H1 (cell line): ENCODE measurements around the gene DRAXIN. TPM values are rescaled to one million over a fixed set of nuclear protein-coding genes. Genes with fewer than 3 reads are reported as not detected.

Source experiments
- CTCF ChIA-PET: fragments of 300-600 bp; sonication (Branson Sonifier 250); formaldehyde crosslinking; loops from one replicate; lab custom pipeline; 2021; ENCODE audit not compliant: partially characterized antibody; lab: Charles Lee
- POLR2A ChIA-PET: fragments of 300-600 bp; sonication (Branson Sonifier 250); formaldehyde crosslinking; loops from one replicate; lab custom pipeline; 2021; ENCODE audit warnings: inconsistent platforms; ENCODE audit not compliant: partially characterized antibody; lab: Charles Lee
- DNase-seq, 2 experiments: peaks; one replicate each; pipeline versions ENCODE4 v3.0.0 to v3.0.0-alpha.2; 2010 to 2022; ENCODE audit warnings: low spot score in 2 of 2, low read depth in 1 of 2, mixed read lengths in 1 of 2
- FAIRE-seq: peaks from 2 replicates; lab custom pipeline; 2011; peaks lifted over from hg19 to GRCh38; lab: Jason Lieb, UNC
- H2AFZ ChIP-seq: 2 replicates; pipeline ENCODE4 v1.8.1; 2012; ENCODE audit warnings: low read length, inconsistent platforms
- H2AK5ac ChIP-seq: 2 replicates; pipeline ENCODE4 v1.6.1; 2013; ENCODE audit warnings: low read depth, low read length
- H2BK120ac ChIP-seq: replicated peaks from 2 replicates; pipeline ENCODE3; 2013; ENCODE audit warnings: low read depth, low read length, inconsistent platforms
- H2BK12ac ChIP-seq: 2 replicates; pipeline ENCODE4 v1.6.1; 2013; ENCODE audit warnings: low read depth, low read length
- H2BK15ac ChIP-seq: 2 replicates; pipeline ENCODE4 v1.6.1; 2013; ENCODE audit warnings: low read length
- H2BK20ac ChIP-seq: 2 replicates; pipeline ENCODE4 v1.6.1; 2013; ENCODE audit warnings: low read length
- H2BK5ac ChIP-seq: 2 replicates; pipeline ENCODE4 v1.6.1; 2013; ENCODE audit warnings: low read depth, low read length
- H3K14ac ChIP-seq: 2 replicates; pipeline ENCODE4 v1.6.1; 2013; ENCODE audit warnings: inconsistent platforms; ENCODE audit not compliant: insufficient read length
- H3K18ac ChIP-seq: 2 replicates; pipeline ENCODE4 v1.6.1; 2013; ENCODE audit warnings: low read length; ENCODE audit errors: extremely low read depth
- H3K23ac ChIP-seq: 2 replicates; pipeline ENCODE4 v1.6.1; 2013; ENCODE audit warnings: inconsistent platforms; ENCODE audit not compliant: insufficient read length
- H3K23me2 ChIP-seq: 2 replicates; pipeline ENCODE4 v1.6.1; 2013; ENCODE audit warnings: low read depth, low read length
- H3K27ac ChIP-seq: 2 replicates; pipeline ENCODE4 v1.6.1; 2011; ENCODE audit warnings: low read depth, low read length, inconsistent platforms
- H3K27me3 ChIP-seq, 4 experiments: replicated peaks in 1 of 4; 1 replicate in 1 of 4; 2 replicates in 3 of 4; pipeline versions ENCODE4 v1.6.1 to v1.8.1; 2011 to 2013; ENCODE audit warnings: low read length in 3 of 4, mild to moderate bottlenecking in 3 of 4, inconsistent platforms in 2 of 4, mixed read lengths in 2 of 4, moderate library complexity in 1 of 4; ENCODE audit not compliant: control insufficient read depth in 3 of 4, insufficient read depth in 3 of 4; ENCODE audit errors: extremely low read depth in 1 of 4
- H3K36me3 ChIP-seq, 4 experiments: 2 replicates each; pipeline versions ENCODE4 v1.6.1 to v1.8.1; 2011 to 2013; ENCODE audit warnings: mild to moderate bottlenecking in 4 of 4, low read length in 3 of 4, moderate library complexity in 2 of 4, control low read depth in 1 of 4, inconsistent platforms in 1 of 4; ENCODE audit not compliant: insufficient read depth in 4 of 4, control insufficient read depth in 2 of 4
- H3K4ac ChIP-seq: replicated peaks from 2 replicates; pipeline ENCODE3; 2013; ENCODE audit warnings: low read length, low read depth, mixed read lengths, inconsistent platforms; ENCODE audit not compliant: insufficient read length
- H3K4me1 ChIP-seq, 4 experiments: replicated peaks in 1 of 4; 1 replicate in 1 of 4; 2 replicates in 3 of 4; pipeline versions ENCODE4 v1.6.1 to v1.8.1; 2011 to 2013; ENCODE audit warnings: low read length in 3 of 4, inconsistent platforms in 2 of 4, mixed read lengths in 1 of 4; ENCODE audit not compliant: insufficient read depth in 4 of 4, control insufficient read depth in 3 of 4
- H3K4me2 ChIP-seq, 2 experiments: 2 replicates each; pipeline versions ENCODE4 v1.6.1 to v1.8.1; 2011 to 2013; ENCODE audit warnings: low read depth in 2 of 2, low read length in 2 of 2, control low read depth in 1 of 2, inconsistent platforms in 1 of 2, mild to moderate bottlenecking in 1 of 2; ENCODE audit not compliant: insufficient read depth in 1 of 2
- H3K4me3 ChIP-seq, 4 experiments: fragments of 200-600, 300-600 bp in 1 of 4; sonication (generic), shearing (Covaris generic), sonication (Bioruptor Twin) in 1 of 4; 2 replicates each; pipeline versions ENCODE4 v1.5.1 to v1.8.1; 2011 to 2016; ENCODE audit warnings: low read length in 4 of 4, low read depth in 3 of 4, control low read depth in 2 of 4, inconsistent platforms in 2 of 4, mild to moderate bottlenecking in 2 of 4, mixed read lengths in 1 of 4, moderate library complexity in 1 of 4; ENCODE audit not compliant: insufficient read depth in 2 of 4; ENCODE audit errors: extremely low read depth in 1 of 4
- H3K56ac ChIP-seq: replicated peaks from 2 replicates; pipeline ENCODE3; 2013; ENCODE audit warnings: low read depth, mild to moderate bottlenecking, mixed read lengths, low read length, inconsistent platforms; ENCODE audit not compliant: insufficient read length
- H3K79me1 ChIP-seq: 2 replicates; pipeline ENCODE4 v1.6.1; 2013; ENCODE audit warnings: low read depth, low read length, control low read depth
- H3K79me2 ChIP-seq, 2 experiments: 2 replicates each; pipeline versions ENCODE4 v1.6.1 to v1.8.1; 2012 to 2013; ENCODE audit warnings: low read length in 2 of 2, mild to moderate bottlenecking in 2 of 2, inconsistent platforms in 1 of 2; ENCODE audit not compliant: insufficient read depth in 2 of 2, control insufficient read depth in 1 of 2
- H3K9ac ChIP-seq, 4 experiments: replicated peaks in 1 of 4; 1 replicate in 1 of 4; 2 replicates in 3 of 4; pipeline versions ENCODE4 v1.6.1 to v1.8.1; 2011 to 2013; ENCODE audit warnings: low read depth in 3 of 4, low read length in 3 of 4, control low read depth in 2 of 4, mild to moderate bottlenecking in 2 of 4, moderate library complexity in 2 of 4, inconsistent platforms in 1 of 4; ENCODE audit errors: extremely low read depth in 1 of 4
- H3K9me3 ChIP-seq, 2 experiments: 2 replicates each; pipeline versions ENCODE4 v1.6.1 to v1.8.1; 2012 to 2013; ENCODE audit warnings: mild to moderate bottlenecking in 2 of 2, moderate library complexity in 2 of 2, control low read depth in 1 of 2, inconsistent platforms in 1 of 2, low read depth in 1 of 2, low read length in 1 of 2, mixed read lengths in 1 of 2; ENCODE audit not compliant: insufficient read depth in 2 of 2
- H4K20me1 ChIP-seq, 2 experiments: replicated peaks in 1 of 2; 2 replicates each; pipeline versions ENCODE3 to v1.8.1; 2011 to 2013; ENCODE audit warnings: inconsistent platforms in 2 of 2, low read length in 2 of 2, mild to moderate bottlenecking in 1 of 2; ENCODE audit not compliant: insufficient read depth in 2 of 2, control insufficient read depth in 1 of 2
- H4K5ac ChIP-seq: 2 replicates; pipeline ENCODE4 v1.6.1; 2013; ENCODE audit warnings: low read length, low read depth, mixed read lengths, inconsistent platforms; ENCODE audit not compliant: insufficient read length
- H4K8ac ChIP-seq: 2 replicates; pipeline ENCODE4 v1.8.0; 2013; ENCODE audit warnings: mild to moderate bottlenecking, moderate library complexity, low read length, inconsistent platforms; ENCODE audit not compliant: insufficient read depth; ENCODE audit errors: extremely low read depth
- H4K91ac ChIP-seq: replicated peaks from 2 replicates; pipeline ENCODE3; 2013; ENCODE audit warnings: low read length, mixed read lengths, inconsistent platforms; ENCODE audit not compliant: insufficient read length
- BRCA1 ChIP-seq: IDR thresholded peaks from 2 replicates; pipeline ENCODE4 v1.6.1; 2012; ENCODE audit warnings: low read depth, low read length, improper control_type of control experiment
- EZH2 ChIP-seq: fragments of 200-600 bp; sonication (generic); IDR thresholded peaks from 2 replicates; pipeline ENCODE4 v1.7.1; 2012; ENCODE audit warnings: low read depth, mild to moderate bottlenecking, moderate library complexity, low read length, inconsistent platforms; ENCODE audit not compliant: severe bottlenecking
- FOSL1 ChIP-seq: IDR thresholded peaks from 2 replicates; pipeline ENCODE4 v1.6.1; 2011; ENCODE audit warnings: mild to moderate bottlenecking, low read depth, low read length, moderate library complexity; ENCODE audit not compliant: insufficient read depth
- RXRA ChIP-seq: IDR thresholded peaks from 2 replicates; pipeline ENCODE4 v1.6.1; 2011; ENCODE audit warnings: low read depth, mild to moderate bottlenecking, low read length, moderate library complexity; ENCODE audit not compliant: insufficient read depth
- SIN3A ChIP-seq, 2 experiments: IDR thresholded peaks in 1 of 2; conservative IDR thresholded peaks in 1 of 2; 2 replicates each; pipeline ENCODE4 v1.6.1; 2011 to 2012; ENCODE audit warnings: low read length in 2 of 2, improper control_type of control experiment in 1 of 2, low read depth in 1 of 2, mild to moderate bottlenecking in 1 of 2
- SP2 ChIP-seq: IDR thresholded peaks from 2 replicates; pipeline ENCODE4 v1.6.1; 2012; ENCODE audit warnings: mild to moderate bottlenecking, low read length, inconsistent platforms
- WGBS, 2 experiments: shearing (Covaris generic) in 1 of 2; methylation state at CpG; one replicate each; pipeline versions ENCODE4 v1.1.6 to v1.1.7; 2013 to 2015; ENCODE audit warnings: low lambda C conversion rate in 2 of 2, mixed read lengths in 2 of 2, inconsistent platforms in 1 of 2, low coverage in 1 of 2, missing lambda C conversion rate in 1 of 2; ENCODE audit not compliant: insufficient replicate concordance in 2 of 2, insufficient coverage in 1 of 2, insufficient read length in 1 of 2; ENCODE audit errors: extremely low coverage in 1 of 2, missing lambda C conversion rate in 1 of 2; 5-methylcytosine and 5-hydroxymethylcytosine counted together
- polyA plus RNA-seq, 7 experiments: library from polyadenylated mRNA; depleted of rRNA in 3 of 7; stranded (reverse) in 5 of 7; unstranded in 2 of 7; fragments of >200 nt in 5 of 7; fragments of 200-250 nt in 2 of 7; gene quantifications; 1 replicate in 5 of 7; 2 replicates in 1 of 7; 4 replicates in 1 of 7; pipeline versions ENCODE4 v1.2.1 to v1.2.3, GENCODE V29; 2011 to 2013; ENCODE audit warnings: missing spikeins in 2 of 7, mixed read lengths in 2 of 7
- total RNA-seq: library from RNA; stranded (reverse); fragmentation: NEBNext Ultra II Directional; extraction: Animal tissue kit (Norgen Biotek cat#: 25700); gene quantifications from 2 replicates; pipeline ENCODE4 v1.2.1, GENCODE V29; 2021

Gene DRAXIN
- total and polyA plus RNA-seq, 2 of the 8 experiments (the other 6 are each of a cell fraction or from before 2014, with no cell fraction given), result 4.6 to 17.6 TPM

- no peaks in the 10 kb centered on the region; a peak in 1 of 4 replicates for H3K79me2 ChIP-seq
- peak overlapping the region; percentile 89; the same call in 1 of the 2 replicates for H2BK5ac ChIP-seq
- no peak overlapping the region for H3K27ac ChIP-seq
- ChIA-PET CTCF (interaction anchor here (0.8 to 11.1 kb wide), 16 partner anchors 9 to 79 kb away, joined by 3 to 266 read pairs (median 7); partner anchors contain the start of genes DRAXIN, FBXO6 and MAD2L2), POLR2A (interaction anchor here (0.7 to 14.6 kb wide), 14 partner anchors 12 to 79 kb away, joined by 3 to 329 read pairs (median 4); partner anchors contain the start of genes DRAXIN, FBXO6 and MAD2L2)
- H2AK5ac ChIP-seq, result peak overlapping the region; percentile 11; the same call in 1 of the 2 replicates
- H2BK15ac ChIP-seq, result peak overlapping the region; percentile 48; the same call in 1 of the 2 replicates
- H3K14ac ChIP-seq, result no peak overlapping the region
- peak overlapping the region; percentile 39; the same call in 1 of the 2 replicates for H4K8ac ChIP-seq
- WGBS, 2 experiments, result 79% methylated on average over 16 of the region's 17 CpGs; no CpG with 5 or more reads in 1 of the 2 experiments
- no peaks in the 10 kb centered on the region for H3K23me2 ChIP-seq
- no peak overlapping the region for H3K9ac ChIP-seq
- H2BK20ac ChIP-seq, result peak overlapping the region; percentile 75; the same call in 1 of the 2 replicates
- no peaks in the 10 kb centered on the region for H3K9me3 ChIP-seq
- H2AFZ ChIP-seq, result no peak overlapping the region
- no peaks in the 10 kb centered on the region for H4K20me1 ChIP-seq
- H2BK12ac ChIP-seq, result peak overlapping the region; percentile 32; the same call in 1 of the 2 replicates
- H4K5ac ChIP-seq, result no peak overlapping the region
- no peak overlapping the region for H3K4me3 ChIP-seq
- no peak overlapping the region for H3K23ac ChIP-seq
- H4K91ac ChIP-seq, result peak overlapping the region; percentile 14
- FAIRE-seq (no peak), DNase-seq (no peak)
- TF ChIP-seq BRCA1 (no peak), RXRA (no peak), SIN3A (conservative IDR thresholded peaks at IDR 0.05 in 1 of 2, IDR thresholded peaks at IDR 0.05 in 1 of 2; ENCODE audit: low read depth in 1 of 2, low read length in 2 of 2) (no peak), EZH2 (no peak), SP2 (no peak), FOSL1 (no peak)
- H3K27me3 ChIP-seq, result no peaks in the 10 kb centered on the region
- H3K36me3 ChIP-seq, result peaks cover 0 to 4% (median 2%) of the 10 kb centered on the region in 4 experiments; a peak in 5 of 8 replicates
- H3K4me2 ChIP-seq, result peak overlapping the region in 1 of 2 experiments; percentile 23; a peak in 1 of 4 replicates
- H2BK120ac ChIP-seq, result peak overlapping the region; percentile 58
- no peak overlapping the region; the same call in 1 of the 2 replicates for H3K18ac ChIP-seq
- no peak overlapping the region for H3K56ac ChIP-seq
- H3K79me1 ChIP-seq, result peaks cover 3% of the 10 kb centered on the region; the same call in 1 of the 2 replicates
- H3K4ac ChIP-seq, result peak overlapping the region; percentile 10
- H3K4me1 ChIP-seq, result peaks cover 7 to 36% (median 26%) of the 10 kb centered on the region in 4 experiments
Measured at GRCh38 chr1:11707621-11708276, 16.2 kb downstream of the DRAXIN start.
